PC-9 (cell line): ENCODE data around the gene NMNAT3. TPM values are rescaled to one million over a fixed set of nuclear protein-coding genes. Genes with fewer than 3 reads are reported as not detected.
"Not testable (repeated sequence)": the region's sequence is repeated elsewhere in the genome, so short reads cannot be mapped to it uniquely, and the experiment has no call there.

ENCODE experiments used
- BruUV-seq: library from RNA; stranded (reverse); fragments of 400-500 nt; replicated peaks from 2 replicates; lab custom pipeline; 2021; lab: Mats Ljungman, UMichigan
- CTCF ChIA-PET: fragments of 300-600 bp; sonication (Branson Sonifier 250); formaldehyde crosslinking; loops from one replicate; lab custom pipeline; 2022; ENCODE audit warnings: antibody characterized with exemption; lab: Charles Lee
- POLR2A ChIA-PET: fragments of 300-600 bp; sonication (Branson Sonifier 250); formaldehyde crosslinking; loops from one replicate; lab custom pipeline; 2022; ENCODE audit warnings: antibody characterized with exemption; ENCODE audit not compliant: unreplicated experiment; lab: Charles Lee
- DNase-seq, 2 experiments: peaks; one replicate each; pipeline versions ENCODE4 v3.0.0 to v3.0.0-alpha.2; 2015 to 2022; ENCODE audit warnings: mixed read lengths in 1 of 2
- H2AFZ ChIP-seq: fragments of 200-600 bp; sonication (generic); 2 replicates; pipeline ENCODE4 v1.8.1; 2017; ENCODE audit warnings: antibody characterized with exemption
- H3F3A ChIP-seq: fragments of 200-600 bp; sonication (generic); 2 replicates; pipeline ENCODE4 v1.8.1; 2017; ENCODE audit warnings: antibody characterized with exemption, mild to moderate bottlenecking, low read depth; ENCODE audit not compliant: insufficient read depth
- H3K27ac ChIP-seq: fragments of 200-600 bp; sonication (generic); 2 replicates; pipeline ENCODE4 v1.6.1; 2016; ENCODE audit warnings: mixed run types
- H3K27me3 ChIP-seq: fragments of 200-600 bp; sonication (generic); 2 replicates; pipeline ENCODE4 v1.6.1; 2016; ENCODE audit warnings: low read depth, mixed run types; ENCODE audit not compliant: insufficient read depth
- H3K36me3 ChIP-seq: fragments of 200-600 bp; sonication (generic); 2 replicates; pipeline ENCODE4 v1.6.1; 2016; ENCODE audit warnings: low read depth, mixed run types
- H3K4me1 ChIP-seq: fragments of 200-600 bp; sonication (generic); replicated peaks from 2 replicates; pipeline ENCODE4 v1.6.1; 2016; ENCODE audit warnings: mixed run types; ENCODE audit not compliant: insufficient read depth
- H3K4me2 ChIP-seq: fragments of 200-600 bp; sonication (generic); 2 replicates; pipeline ENCODE4 v1.6.1; 2017; ENCODE audit warnings: mixed run types
- H3K4me3 ChIP-seq: fragments of 200-600 bp; sonication (generic); 2 replicates; pipeline ENCODE4 v1.6.1; 2016; ENCODE audit warnings: mixed run types
- H3K79me2 ChIP-seq: fragments of 200-600 bp; sonication (generic); 2 replicates; pipeline ENCODE4 v1.6.1; 2017; ENCODE audit warnings: low read depth, mixed run types
- H3K9me2 ChIP-seq: fragments of 200-600 bp; sonication (generic); 2 replicates; pipeline ENCODE4 v1.8.1; 2017; ENCODE audit warnings: mild to moderate bottlenecking; ENCODE audit not compliant: insufficient read depth
- H3K9me3 ChIP-seq: fragments of 200-600 bp; sonication (generic); 2 replicates; pipeline ENCODE4 v1.8.1; 2016; ENCODE audit warnings: low read depth; ENCODE audit not compliant: insufficient read depth
- H4K20me1 ChIP-seq: fragments of 200-600 bp; sonication (generic); 2 replicates; pipeline ENCODE4 v1.8.1; 2017; ENCODE audit not compliant: insufficient read depth
- EZH2 ChIP-seq: fragments of 200-600 bp; sonication (generic); IDR thresholded peaks from 2 replicates; pipeline ENCODE4 v1.8.0; 2017; ENCODE audit warnings: antibody characterized with exemption, low read depth
- intact Hi-C: fragments of 100-400 bp; cut with micrococcal nuclease; formaldehyde crosslinking; loops from one replicate; pipeline ENCODE4 v1.10.0; 2022; ENCODE audit not compliant: unreplicated experiment
- total RNA-seq: library from RNA; stranded (reverse); gene quantifications from 2 replicates; pipeline ENCODE4 v1.2.3, GENCODE V29; 2021
- TF ChIP-seq, protein P1 (sequence below): fragments of 200-600 bp; sonication (generic); conservative IDR thresholded peaks from 2 replicates; pipeline ENCODE4 v1.6.1; 2017; ENCODE audit warnings: mixed run types, antibody characterized with exemption, mild to moderate bottlenecking, moderate library complexity

NMNAT3 gene
- total RNA-seq, 1 experiment from 2014 or later = 1.6 TPM

DNA sequence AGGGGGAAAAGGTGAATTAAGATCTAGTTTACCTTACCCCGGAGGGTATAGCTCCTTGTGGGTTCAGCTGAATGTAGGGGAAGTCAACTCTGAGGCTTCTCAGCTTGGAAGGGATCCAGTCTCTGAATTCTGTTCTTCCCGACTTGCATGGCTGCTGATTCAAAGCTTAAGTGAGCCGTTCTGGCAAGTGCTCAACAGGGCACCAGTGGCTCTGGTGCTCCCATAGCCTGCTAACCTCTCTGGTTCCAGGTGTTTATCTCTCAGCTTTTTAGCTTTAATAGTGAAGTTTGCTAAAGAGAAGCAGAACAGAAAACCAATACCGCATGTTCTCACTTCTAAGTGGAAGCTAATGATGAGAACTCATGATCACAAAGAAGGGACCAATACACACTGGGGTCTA lies 92.0 kb downstream of the NMNAT3 start:
- CTCF ChIA-PET = no interaction called here
- Histone ChIP-seq H3K4me1 (no peaks in the 10 kb centered on the region), H3K4me2 (no peak overlapping the region), H3K9me3 (no peaks in the 10 kb centered on the region), H3K79me2 (no peaks in the 10 kb centered on the region), H3K27me3 (no peaks in the 10 kb centered on the region), H4K20me1 (no peaks in the 10 kb centered on the region), H3K36me3 (no peaks in the 10 kb centered on the region), H3K4me3 (no peak overlapping the region), H3F3A (no peaks in the 10 kb centered on the region), H2AFZ (no peak overlapping the region), H3K9me2 (no peaks in the 10 kb centered on the region), H3K27ac (no peak overlapping the region)
- DNase-seq = no peak
- intact Hi-C loops = no loop called here
- BruUV-seq = no TSS peak
- POLR2A ChIA-PET = no interaction called here
- TF ChIP-seq, protein P1, sequence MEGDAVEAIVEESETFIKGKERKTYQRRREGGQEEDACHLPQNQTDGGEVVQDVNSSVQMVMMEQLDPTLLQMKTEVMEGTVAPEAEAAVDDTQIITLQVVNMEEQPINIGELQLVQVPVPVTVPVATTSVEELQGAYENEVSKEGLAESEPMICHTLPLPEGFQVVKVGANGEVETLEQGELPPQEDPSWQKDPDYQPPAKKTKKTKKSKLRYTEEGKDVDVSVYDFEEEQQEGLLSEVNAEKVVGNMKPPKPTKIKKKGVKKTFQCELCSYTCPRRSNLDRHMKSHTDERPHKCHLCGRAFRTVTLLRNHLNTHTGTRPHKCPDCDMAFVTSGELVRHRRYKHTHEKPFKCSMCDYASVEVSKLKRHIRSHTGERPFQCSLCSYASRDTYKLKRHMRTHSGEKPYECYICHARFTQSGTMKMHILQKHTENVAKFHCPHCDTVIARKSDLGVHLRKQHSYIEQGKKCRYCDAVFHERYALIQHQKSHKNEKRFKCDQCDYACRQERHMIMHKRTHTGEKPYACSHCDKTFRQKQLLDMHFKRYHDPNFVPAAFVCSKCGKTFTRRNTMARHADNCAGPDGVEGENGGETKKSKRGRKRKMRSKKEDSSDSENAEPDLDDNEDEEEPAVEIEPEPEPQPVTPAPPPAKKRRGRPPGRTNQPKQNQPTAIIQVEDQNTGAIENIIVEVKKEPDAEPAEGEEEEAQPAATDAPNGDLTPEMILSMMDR = no peak
- TF ChIP-seq EZH2 = no peak

DNA sequence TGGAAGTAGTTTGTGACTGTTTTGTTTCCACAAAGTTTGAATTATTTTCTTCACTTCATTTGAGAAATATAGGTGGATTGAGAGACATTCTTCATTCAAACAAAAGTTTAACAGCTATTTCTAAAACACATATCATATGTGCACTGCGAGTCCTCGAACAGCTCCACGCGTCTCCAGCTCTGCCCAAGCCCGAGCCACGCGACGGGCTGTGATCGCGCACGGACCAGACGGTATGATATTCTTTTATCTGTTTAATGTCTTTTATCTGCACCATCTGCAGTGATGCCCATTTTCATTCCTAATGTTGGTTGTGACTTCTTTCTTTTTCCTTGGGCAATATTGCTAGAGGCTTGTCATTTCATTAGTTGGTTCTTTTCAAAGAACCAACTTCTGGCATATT lies 94.1 kb downstream of the NMNAT3 start:
- intact Hi-C loops, H4K20me1 ChIP-seq, DNase-seq, H3K27me3 ChIP-seq, H3K9me3 ChIP-seq, CTCF ChIA-PET, BruUV-seq, H3K9me2 ChIP-seq, H3K4me1 ChIP-seq, H3K36me3 ChIP-seq, H3F3A ChIP-seq, H3K4me3 ChIP-seq, H3K4me2 ChIP-seq, POLR2A ChIA-PET, H3K27ac ChIP-seq, H3K79me2 ChIP-seq, H2AFZ ChIP-seq: not testable (repeated sequence)

DNA sequence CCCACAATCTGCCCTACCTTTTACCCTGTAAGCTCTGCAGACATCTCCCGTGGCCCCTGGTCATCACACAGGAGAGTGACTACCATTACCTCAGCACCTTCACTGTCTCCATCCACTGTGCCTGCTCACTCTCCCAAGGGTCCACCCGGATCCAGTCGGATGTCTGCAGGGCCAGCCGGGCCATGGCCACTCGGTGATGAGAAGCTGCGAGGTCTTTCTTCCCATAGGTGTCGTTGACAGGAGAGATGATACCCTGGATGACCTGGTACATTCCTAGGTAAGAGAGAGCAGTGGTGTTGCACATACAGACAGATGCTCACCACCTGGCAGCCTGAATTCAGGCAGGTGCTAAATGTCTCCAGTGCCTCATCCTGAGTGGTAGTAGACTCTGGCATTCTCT lies 99.0 kb downstream of the NMNAT3 start:
- Histone ChIP-seq H3F3A (no peaks in the 10 kb centered on the region), H3K9me2 (no peaks in the 10 kb centered on the region), H3K4me3 (no peak overlapping the region), H3K36me3 (no peaks in the 10 kb centered on the region), H3K27me3 (no peaks in the 10 kb centered on the region), H3K4me1 (no peaks in the 10 kb centered on the region), H3K4me2 (no peak overlapping the region), H3K9me3 (no peaks in the 10 kb centered on the region), H4K20me1 (no peaks in the 10 kb centered on the region), H3K27ac (no peak overlapping the region), H2AFZ (no peak overlapping the region), H3K79me2 (no peaks in the 10 kb centered on the region)
- intact Hi-C loops = no loop called here
- POLR2A ChIA-PET = no interaction called here
- BruUV-seq = no TSS peak
- TF ChIP-seq, protein P1 = no peak
- TF ChIP-seq EZH2 = no peak
- DNase-seq = no peak
- CTCF ChIA-PET = no interaction called here

DNA sequence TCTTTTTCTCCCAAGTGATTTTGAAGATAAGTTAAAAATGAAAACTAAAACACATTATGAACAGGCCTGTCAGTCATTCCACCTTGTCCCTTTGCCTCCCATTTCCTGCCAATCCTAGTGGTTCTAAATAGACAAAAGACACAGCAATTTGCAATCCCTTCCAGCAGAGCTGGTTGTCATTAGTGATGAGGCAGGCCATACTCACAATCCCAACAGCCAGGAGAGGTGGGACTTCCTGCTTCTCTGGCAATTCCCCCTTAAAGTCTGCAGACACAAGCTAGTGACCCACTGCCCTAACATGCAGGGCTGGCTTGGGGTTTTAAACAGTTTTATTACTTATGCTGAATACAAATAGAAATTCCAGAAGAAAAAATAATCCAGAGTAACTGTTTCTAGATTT lies 99.9 kb downstream of the NMNAT3 start:
- intact Hi-C loops = no loop called here
- DNase-seq = no peak
- no peaks in the 10 kb centered on the region for H3K36me3 ChIP-seq
- POLR2A ChIA-PET = no interaction called here
- no peak overlapping the region for H2AFZ ChIP-seq
- no peaks in the 10 kb centered on the region for H3K27me3 ChIP-seq
- CTCF ChIA-PET = no interaction called here
- no peaks in the 10 kb centered on the region for H3K4me1 ChIP-seq
- H3K9me2 ChIP-seq = no peaks in the 10 kb centered on the region
- H3K9me3 ChIP-seq = no peaks in the 10 kb centered on the region
- BruUV-seq = no TSS peak
- no peak overlapping the region for H3K27ac ChIP-seq
- H3K79me2 ChIP-seq = no peaks in the 10 kb centered on the region
- TF ChIP-seq, protein P1 = no peak
- no peak for TF ChIP-seq EZH2
- no peaks in the 10 kb centered on the region for H3F3A ChIP-seq
- no peaks in the 10 kb centered on the region for H4K20me1 ChIP-seq
- H3K4me2 ChIP-seq = no peak overlapping the region
- no peak overlapping the region for H3K4me3 ChIP-seq
